K562 (cell line): ENCODE results near the gene ABCA7. TPM values are rescaled to one million over a fixed set of nuclear protein-coding genes. Genes with fewer than 3 reads are reported as not detected.
A peak's percentile ranks its signal among the peaks of the same experiment; 100 is the strongest.

Experiments used
- CC2D1A ChIP-seq: fragments of 450-650 bp; IDR thresholded peaks from 2 replicates; pipeline ENCODE4 v1.6.1; 2017; ENCODE audit warnings: mild to moderate bottlenecking
- CCAR2 ChIP-seq: fragments of 200-400 bp; formaldehyde crosslinking; IDR thresholded peaks from 2 replicates; pipeline ENCODE4 v1.6.1; 2017; ENCODE audit warnings: mild to moderate bottlenecking, low read depth, low read length
- CXXC5 ChIP-seq: fragments of 250-450 bp; sonication (Bioruptor Pico); IDR thresholded peaks from 2 replicates; pipeline ENCODE4 v1.8.0; 2022; ENCODE audit warnings: inconsistent platforms, mild to moderate bottlenecking, moderate library complexity
- DPF2 ChIP-seq: fragments of 450-650 bp; IDR thresholded peaks from 2 replicates; pipeline ENCODE4 v1.6.1; 2016
- GABPB1 ChIP-seq: sonication (generic); formaldehyde crosslinking; IDR thresholded peaks from 2 replicates; pipeline ENCODE4 v1.8.0; 2022; ENCODE audit warnings: mild to moderate bottlenecking, missing genetic modification reagents
- GTF2F1 ChIP-seq: IDR thresholded peaks from 2 replicates; pipeline ENCODE4 v1.6.1; 2011; ENCODE audit warnings: low read depth, low read length, improper control_type of control experiment
- HDAC1 ChIP-seq, 2 experiments: fragments of 450-650 bp; IDR thresholded peaks; 2 replicates each; pipeline ENCODE4 v1.6.1; 2016 to 2017; ENCODE audit warnings: inconsistent platforms in 1 of 2, mild to moderate bottlenecking in 1 of 2, moderate library complexity in 1 of 2
- HMG20B ChIP-seq: fragments of 250-450 bp; sonication (Bioruptor Pico); IDR thresholded peaks from 2 replicates; pipeline ENCODE4 v1.5.0; 2021; ENCODE audit warnings: mild to moderate bottlenecking
- NCOR1 ChIP-seq: fragments of 450-650 bp; IDR thresholded peaks from 2 replicates; pipeline ENCODE4 v1.6.1; 2016; ENCODE audit warnings: mild to moderate bottlenecking, moderate library complexity
- POLR3A ChIP-seq: IDR thresholded peaks from 2 replicates; pipeline ENCODE4 v1.6.1; 2011; ENCODE audit warnings: borderline replicate concordance, mild to moderate bottlenecking, moderate library complexity; ENCODE audit not compliant: insufficient read length, insufficient read depth; ENCODE audit errors: extremely low read depth
- RBM22 ChIP-seq: fragments of 200-400 bp; formaldehyde crosslinking; IDR thresholded peaks from 2 replicates; pipeline ENCODE4 v1.6.1; 2018; ENCODE audit warnings: low read length, low read depth; ENCODE audit not compliant: poor library complexity, severe bottlenecking
- RFX7 ChIP-seq: fragments of 250-450 bp; sonication (Bioruptor Pico); IDR thresholded peaks from 2 replicates; pipeline ENCODE4 v1.5.1; 2021; ENCODE audit warnings: mild to moderate bottlenecking
- SP2 ChIP-seq: IDR thresholded peaks from 2 replicates; pipeline ENCODE4 v1.6.1; 2011; ENCODE audit warnings: mild to moderate bottlenecking, low read depth, low read length, moderate library complexity; ENCODE audit not compliant: poor library complexity, severe bottlenecking; ENCODE audit errors: extremely low read depth
- TCF7L2 ChIP-seq: fragments of 150-350 bp; IDR thresholded peaks from 2 replicates; pipeline ENCODE4 v1.6.1; 2016; ENCODE audit warnings: low read depth, mild to moderate bottlenecking, low read length, moderate library complexity
- U2AF2 ChIP-seq: fragments of 200-400 bp; formaldehyde crosslinking; optimal IDR thresholded peaks from 2 replicates; pipeline ENCODE3; 2017; ENCODE audit warnings: low read depth, mild to moderate bottlenecking, low read length
- ZKSCAN1 ChIP-seq: fragments of 150-350 bp; IDR thresholded peaks from 2 replicates; pipeline ENCODE4 v1.6.1; 2016; ENCODE audit warnings: low read depth, low read length
- ZNF184 ChIP-seq: sonication (generic); formaldehyde crosslinking; IDR thresholded peaks from 2 replicates; pipeline ENCODE4 v1.5.0; 2020; ENCODE audit warnings: missing genetic modification reagents
- ZNF696 ChIP-seq: fragments of 250-450 bp; sonication (Bioruptor Pico); conservative IDR thresholded peaks from 2 replicates; pipeline ENCODE4 v1.4.0; 2020; ENCODE audit warnings: mild to moderate bottlenecking, moderate library complexity
- ZNF699 ChIP-seq: fragments of 250-450 bp; sonication (Bioruptor Pico); IDR thresholded peaks from 2 replicates; pipeline ENCODE4 v1.8.0; 2021; ENCODE audit warnings: mild to moderate bottlenecking, moderate library complexity; ENCODE audit not compliant: insufficient replicate concordance
- ZNF764 ChIP-seq: fragments of 250-450 bp; sonication (Bioruptor Pico); IDR thresholded peaks from 2 replicates; pipeline ENCODE4 v1.4.0; 2020; ENCODE audit warnings: low read depth, mild to moderate bottlenecking, moderate library complexity
- polyA plus RNA-seq, 8 experiments: library from polyadenylated mRNA; depleted of rRNA in 4 of 8; stranded (reverse) in 5 of 8; unstranded in 3 of 8; fragments of >200 nt; fragmentation: Nextera tagmentation in 2 of 8; fragmentation: Illumina TruSeq in 1 of 8; extraction: Ambion mirVana in 2 of 8; extraction: Trizol in 1 of 8; gene quantifications; 2 replicates each; pipeline versions ENCODE4 v1.2.1 to v1.2.3, GENCODE V29; 2011 to 2014; ENCODE audit warnings: inconsistent platforms in 1 of 8, missing spikeins in 1 of 8
- total RNA-seq, 7 experiments: library from RNA; depleted of rRNA in 6 of 7; stranded (reverse); fragments of >200 nt in 6 of 7; fragmentation: Illumina TruSeq in 2 of 7; extraction: Trizol in 2 of 7; gene quantifications; 2 replicates each; pipeline versions ENCODE4 v1.2.1 to v1.2.3, GENCODE V29; 2011 to 2021; ENCODE audit warnings: low replicate concordance in 1 of 7
- TF ChIP-seq, protein P1 (sequence below), 3 experiments: fragments of 200-800 bp in 1 of 3; fragments of 250-450 bp in 1 of 3; fragments of 450-650 bp in 1 of 3; sonication (Bioruptor Pico) in 1 of 3; sonication (Bioruptor generic) in 1 of 3; formaldehyde crosslinking in 1 of 3; IDR thresholded peaks; 2 replicates each; pipeline versions ENCODE4 v1.6.1 to v1.8.0; 2016 to 2022; ENCODE audit warnings: mild to moderate bottlenecking in 2 of 3, missing genetic modification characterization in 2 of 3, missing compliant biosample characterization in 1 of 3, moderate library complexity in 1 of 3
- TF ChIP-seq, protein P2 (sequence below): fragments of 450-650 bp; formaldehyde crosslinking; IDR thresholded peaks from 2 replicates; pipeline ENCODE4 v1.4.0; 2022; ENCODE audit warnings: missing genetic modification characterization
- TF ChIP-seq, protein P3 (sequence below), 3 experiments: fragments of 200-800 bp in 1 of 3; sonication (Bioruptor generic) in 1 of 3; sonication (generic) in 1 of 3; formaldehyde crosslinking in 1 of 3; IDR thresholded peaks; 2 replicates each; pipeline versions ENCODE4 v1.6.1 to v1.8.0; 2016 to 2022; ENCODE audit warnings: mild to moderate bottlenecking in 2 of 3, missing compliant biosample characterization in 2 of 3, missing genetic modification characterization in 2 of 3, missing genetic modification reagents in 1 of 3

Gene ABCA7
- total and polyA plus RNA-seq, 9 of the 15 experiments (the other 6 are each of a cell fraction or from before 2014, with no cell fraction given) = 2.3 to 96.1 (median 31.2) TPM

DNA sequence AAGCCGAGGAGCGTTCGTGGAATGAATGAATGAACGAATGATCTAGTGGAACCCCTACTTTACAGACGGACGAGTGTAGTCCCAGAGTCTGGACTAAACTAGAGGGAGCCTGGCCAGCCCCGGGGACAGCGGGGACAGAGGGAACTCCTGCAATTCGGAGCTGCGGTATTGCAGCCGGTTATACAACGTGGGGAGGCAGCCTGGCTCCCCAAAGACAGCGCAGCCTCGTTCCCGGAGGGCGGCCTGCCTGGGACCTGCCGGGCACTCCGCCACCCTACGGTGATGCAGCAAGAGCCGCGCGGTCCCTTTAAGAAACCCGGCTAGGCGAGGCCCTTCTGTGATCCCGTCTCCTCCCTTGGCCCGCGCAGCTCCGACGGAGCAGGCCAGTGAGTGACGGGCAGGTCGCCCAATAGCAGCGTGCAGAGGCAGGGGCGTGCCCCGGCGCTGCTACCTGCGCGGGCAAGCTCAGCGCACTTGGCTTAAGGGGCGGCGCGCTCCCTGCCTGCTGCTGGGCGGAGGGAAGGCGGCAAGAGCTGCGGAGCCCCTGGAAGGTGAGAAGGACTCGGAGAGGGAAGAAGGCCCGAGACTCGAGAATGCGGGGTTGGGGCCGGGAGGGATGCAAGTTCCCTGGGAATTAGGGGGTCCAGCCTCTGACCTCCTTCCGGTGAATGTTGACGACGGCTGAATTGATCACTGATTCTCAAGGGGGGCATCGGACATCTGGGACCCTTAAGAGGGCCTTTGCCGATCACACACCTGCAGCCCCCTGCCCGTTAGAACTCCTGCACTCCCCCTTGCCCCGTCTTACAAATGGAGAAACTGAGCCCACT lies at the start of gene ABCA7 (continued):
- TF ChIP-seq, protein P1, sequence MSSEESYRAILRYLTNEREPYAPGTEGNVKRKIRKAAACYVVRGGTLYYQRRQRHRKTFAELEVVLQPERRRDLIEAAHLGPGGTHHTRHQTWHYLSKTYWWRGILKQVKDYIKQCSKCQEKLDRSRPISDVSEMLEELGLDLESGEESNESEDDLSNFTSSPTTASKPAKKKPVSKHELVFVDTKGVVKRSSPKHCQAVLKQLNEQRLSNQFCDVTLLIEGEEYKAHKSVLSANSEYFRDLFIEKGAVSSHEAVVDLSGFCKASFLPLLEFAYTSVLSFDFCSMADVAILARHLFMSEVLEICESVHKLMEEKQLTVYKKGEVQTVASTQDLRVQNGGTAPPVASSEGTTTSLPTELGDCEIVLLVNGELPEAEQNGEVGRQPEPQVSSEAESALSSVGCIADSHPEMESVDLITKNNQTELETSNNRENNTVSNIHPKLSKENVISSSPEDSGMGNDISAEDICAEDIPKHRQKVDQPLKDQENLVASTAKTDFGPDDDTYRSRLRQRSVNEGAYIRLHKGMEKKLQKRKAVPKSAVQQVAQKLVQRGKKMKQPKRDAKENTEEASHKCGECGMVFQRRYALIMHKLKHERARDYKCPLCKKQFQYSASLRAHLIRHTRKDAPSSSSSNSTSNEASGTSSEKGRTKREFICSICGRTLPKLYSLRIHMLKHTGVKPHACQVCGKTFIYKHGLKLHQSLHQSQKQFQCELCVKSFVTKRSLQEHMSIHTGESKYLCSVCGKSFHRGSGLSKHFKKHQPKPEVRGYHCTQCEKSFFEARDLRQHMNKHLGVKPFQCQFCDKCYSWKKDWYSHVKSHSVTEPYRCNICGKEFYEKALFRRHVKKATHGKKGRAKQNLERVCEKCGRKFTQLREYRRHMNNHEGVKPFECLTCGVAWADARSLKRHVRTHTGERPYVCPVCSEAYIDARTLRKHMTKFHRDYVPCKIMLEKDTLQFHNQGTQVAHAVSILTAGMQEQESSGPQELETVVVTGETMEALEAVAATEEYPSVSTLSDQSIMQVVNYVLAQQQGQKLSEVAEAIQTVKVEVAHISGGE (CRISPR knock-in tag; IDR thresholded peaks at IDR 0.05) = no peak
- TF ChIP-seq ZKSCAN1 = peak; percentile 20; the same call in 1 of the 2 replicates
- TF ChIP-seq, protein P2, sequence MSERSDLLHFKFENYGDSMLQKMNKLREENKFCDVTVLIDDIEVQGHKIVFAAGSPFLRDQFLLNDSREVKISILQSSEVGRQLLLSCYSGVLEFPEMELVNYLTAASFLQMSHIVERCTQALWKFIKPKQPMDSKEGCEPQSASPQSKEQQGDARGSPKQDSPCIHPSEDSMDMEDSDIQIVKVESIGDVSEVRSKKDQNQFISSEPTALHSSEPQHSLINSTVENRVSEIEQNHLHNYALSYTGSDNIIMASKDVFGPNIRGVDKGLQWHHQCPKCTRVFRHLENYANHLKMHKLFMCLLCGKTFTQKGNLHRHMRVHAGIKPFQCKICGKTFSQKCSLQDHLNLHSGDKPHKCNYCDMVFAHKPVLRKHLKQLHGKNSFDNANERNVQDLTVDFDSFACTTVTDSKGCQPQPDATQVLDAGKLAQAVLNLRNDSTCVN (CRISPR knock-in tag) = no peak
- TF ChIP-seq GABPB1 (CRISPR knock-in tag) = peak; percentile 52; the same call in 1 of the 2 replicates
- TF ChIP-seq, protein P3, sequence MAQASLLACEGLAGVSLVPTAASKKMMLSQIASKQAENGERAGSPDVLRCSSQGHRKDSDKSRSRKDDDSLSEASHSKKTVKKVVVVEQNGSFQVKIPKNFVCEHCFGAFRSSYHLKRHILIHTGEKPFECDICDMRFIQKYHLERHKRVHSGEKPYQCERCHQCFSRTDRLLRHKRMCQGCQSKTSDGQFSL (CRISPR knock-in tag; IDR thresholded peaks at IDR 0.05) = no peak
- TF ChIP-seq, protein P3 (tag; IDR thresholded peaks at IDR 0.05) = no peak
- no peak for TF ChIP-seq GTF2F1
- no peak for TF ChIP-seq POLR3A
- TF ChIP-seq HMG20B (CRISPR knock-in tag) = no peak
- TF ChIP-seq CCAR2 = no peak
- TF ChIP-seq RFX7 (CRISPR knock-in tag) = no peak
- no peak for TF ChIP-seq TCF7L2
- TF ChIP-seq ZNF764 (CRISPR knock-in tag) = no peak
- no peak for TF ChIP-seq ZNF699
- TF ChIP-seq ZNF184 (CRISPR knock-in tag) = no peak
- no peak for TF ChIP-seq CC2D1A
- TF ChIP-seq HDAC1 (IDR thresholded peaks at IDR 0.05) = peak in 1 of 2 experiments; percentile 59; a peak in 1 of 4 replicates
- TF ChIP-seq U2AF2 = no peak
- TF ChIP-seq CXXC5 = peak; percentile 97
- no peak for TF ChIP-seq NCOR1
- TF ChIP-seq RBM22 = peak; percentile 65
- no peak for TF ChIP-seq DPF2
- TF ChIP-seq ZNF696 = no peak
- TF ChIP-seq SP2 = peak; percentile 90
